Measurements from ENCODE around the gene UNC5CL. TPM values are rescaled to one million over a fixed set of nuclear protein-coding genes. Genes with fewer than 3 reads are reported as not detected.

UNC5CL gene
- total and polyA plus RNA-seq, 2 of the 8 experiments (the other 6 are each of a cell fraction or from before 2014, with no cell fraction given): 1.3 to 1.7 TPM

DNA sequence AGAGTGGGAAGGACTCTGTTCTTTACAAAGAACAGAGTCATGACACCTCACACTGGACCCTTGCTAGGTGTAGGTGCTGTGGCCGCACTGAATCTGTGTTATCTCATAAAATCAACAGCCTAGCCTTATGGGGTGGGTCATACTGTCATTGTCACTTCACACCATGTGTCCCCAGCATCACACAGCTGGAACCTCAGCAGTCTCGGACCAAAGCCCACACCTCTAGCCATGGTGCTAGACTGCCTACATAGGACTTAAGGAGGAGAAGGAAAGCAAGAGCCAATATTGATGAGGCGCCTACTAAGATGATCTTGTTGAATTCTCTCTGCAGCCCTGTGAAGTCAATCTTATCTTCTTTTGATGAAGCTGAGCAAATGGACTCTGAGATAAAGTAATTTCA, 31.0 kb downstream of the UNC5CL start:
- CTCF ChIA-PET (ENCODE audit: partially characterized antibody): interaction anchor here (0.8 to 2.5 kb wide), 5 partner anchors 9 to 455 kb away, joined by 3 to 12 read pairs (median 5); no protein-coding TSS in a partner anchor
- Histone ChIP-seq H4K91ac (replicated peaks; ENCODE audit: insufficient read length, low read length) (no peak overlapping the region), H2AFZ (ENCODE audit: low read length) (no peak overlapping the region), H3K14ac (ENCODE audit: insufficient read length) (no peak overlapping the region), H3K79me1 (ENCODE audit: low read depth, low read length) (no peaks in the 10 kb centered on the region), H3K18ac (ENCODE audit: extremely low read depth, low read length) (no peak overlapping the region), H4K8ac (ENCODE audit: extremely low read depth, insufficient read depth, low read length) (no peak overlapping the region), H2BK5ac (ENCODE audit: low read depth, low read length) (no peak overlapping the region), H3K9ac (replicated peaks in 1 of 4; ENCODE audit: extremely low read depth in 1 of 4, low read depth in 3 of 4, low read length in 3 of 4) (no peak overlapping the region), H3K9me3 (ENCODE audit: insufficient read depth in 2 of 2, low read depth in 1 of 2, low read length in 1 of 2) (no peaks in the 10 kb centered on the region), H3K4me3 (ENCODE audit: extremely low read depth in 1 of 4, insufficient read depth in 2 of 4, low read depth in 3 of 4, low read length in 4 of 4) (no peak overlapping the region), H2BK15ac (ENCODE audit: low read length) (no peak overlapping the region), H4K5ac (ENCODE audit: insufficient read length, low read depth, low read length) (no peak overlapping the region), H4K20me1 (replicated peaks in 1 of 2; ENCODE audit: control insufficient read depth in 1 of 2, insufficient read depth in 2 of 2, low read length in 2 of 2) (peaks cover 0 to 2% of the 10 kb centered on the region in 2 experiments), H3K23ac (ENCODE audit: insufficient read length) (no peak overlapping the region), H3K4ac (replicated peaks; ENCODE audit: insufficient read length, low read depth, low read length) (no peak overlapping the region), H3K36me3 (ENCODE audit: control insufficient read depth in 2 of 4, insufficient read depth in 4 of 4, low read length in 3 of 4) (no peaks in the 10 kb centered on the region), H3K23me2 (ENCODE audit: low read depth, low read length) (no peaks in the 10 kb centered on the region), H3K56ac (replicated peaks; ENCODE audit: insufficient read length, low read depth, low read length) (no peak overlapping the region), H2AK5ac (ENCODE audit: low read depth, low read length) (no peak overlapping the region), H3K27ac (ENCODE audit: low read depth, low read length) (no peak overlapping the region), H3K4me2 (ENCODE audit: insufficient read depth in 1 of 2, low read depth in 2 of 2, low read length in 2 of 2) (no peak overlapping the region), H3K4me1 (replicated peaks in 1 of 4; ENCODE audit: control insufficient read depth in 3 of 4, insufficient read depth in 4 of 4, low read length in 3 of 4) (no peaks in the 10 kb centered on the region; a peak in 1 of 7 replicates), H3K79me2 (ENCODE audit: control insufficient read depth in 1 of 2, insufficient read depth in 2 of 2, low read length in 2 of 2) (no peaks in the 10 kb centered on the region), H2BK20ac (ENCODE audit: low read length) (0 out of 2 replicates have a peak overlapping the region, but pooled peaks have one; percentile 91), H2BK120ac (replicated peaks; ENCODE audit: low read depth, low read length) (no peak overlapping the region), H3K27me3 (replicated peaks in 1 of 4; ENCODE audit: control insufficient read depth in 3 of 4, extremely low read depth in 1 of 4, insufficient read depth in 3 of 4, low read length in 3 of 4) (no peaks in the 10 kb centered on the region), H2BK12ac (ENCODE audit: low read depth, low read length) (no peak overlapping the region)
- POLR2A ChIA-PET (ENCODE audit: partially characterized antibody): interaction anchor here (1.4 to 1.6 kb wide), 2 partner anchors 12 to 20 kb away, joined by 3 to 5 read pairs; no protein-coding TSS in a partner anchor
- DNase-seq (ENCODE audit: low read depth in 1 of 2, low spot score in 2 of 2) (no peak), FAIRE-seq (no peak)
- WGBS, 2 experiments (ENCODE audit: extremely low coverage in 1 of 2, insufficient coverage in 1 of 2, insufficient read length in 1 of 2, insufficient replicate concordance in 2 of 2, low coverage in 1 of 2, low lambda C conversion rate in 2 of 2, missing lambda C conversion rate in 1 of 2): 96% methylated on average over 3 of the region's 3 CpGs; no CpG with 5 or more reads in 1 of the 2 experiments
- no peak for TF ChIP-seq SIX5 (IDR thresholded peaks at IDR 0.05; ENCODE audit: low read depth, low read length)
- TF ChIP-seq EGR1 (IDR thresholded peaks at IDR 0.05; ENCODE audit: borderline replicate concordance, low read depth, low read length): no peak

Measured in H1 (cell line).